SK-N-DZ (cell line): ENCODE measurements around the gene FHOD3.

Experiments used
- DNase-seq: peaks from one replicate; pipeline ENCODE4 v3.0.0-alpha.2; 2015; ENCODE audit warnings: low spot score

FHOD3 gene

GRCh38 chr18:36476433-36476832 is 178.9 kb downstream of the FHOD3 start:
- no peak for DNase-seq

GRCh38 chr18:36477776-36478175 is 180.3 kb downstream of the FHOD3 start:
- no peak for DNase-seq

- DNase-seq = no peak
Observed at GRCh38 chr18:36481201-36481657, 183.7 kb downstream of the FHOD3 start.

DNA sequence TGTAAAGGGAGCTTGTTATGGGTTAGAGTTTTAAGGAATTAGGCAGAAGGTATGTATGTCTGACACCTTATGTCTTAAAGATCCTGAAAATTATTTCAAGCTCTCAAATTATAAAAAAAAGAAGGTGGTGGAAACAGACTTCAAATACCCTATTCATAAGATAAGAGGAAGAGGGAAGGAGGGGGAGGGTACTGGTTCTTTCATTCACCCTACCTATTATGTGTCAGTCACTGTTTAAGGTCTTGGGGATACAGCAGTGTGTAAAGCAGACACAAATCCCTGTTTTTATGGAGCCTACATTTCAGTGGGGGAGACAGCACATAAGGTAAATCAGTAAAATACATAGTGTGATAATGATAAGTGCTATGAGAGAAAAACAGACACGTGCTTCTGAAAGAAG is 184.4 kb downstream of the FHOD3 start:
- DNase-seq = no peak

DNA sequence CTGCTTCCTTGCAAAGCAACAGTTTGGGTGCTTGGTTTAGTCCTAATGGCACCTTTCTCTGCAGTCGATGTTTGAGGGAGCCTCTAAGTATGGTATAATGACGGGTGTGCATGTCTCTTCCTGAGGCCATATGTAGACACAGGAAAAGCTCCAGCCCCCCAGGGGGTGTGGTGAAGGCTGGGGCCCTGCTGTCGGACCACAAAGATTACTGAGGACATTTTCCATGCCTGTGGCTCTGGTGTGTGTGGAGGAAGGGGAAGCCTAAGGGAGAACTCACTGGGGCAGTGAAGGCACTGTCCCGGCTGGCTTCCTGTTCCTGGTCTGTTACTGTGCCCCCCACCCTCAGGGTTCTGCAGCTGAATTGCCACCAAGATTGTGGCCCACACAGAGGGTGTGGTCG is 187.1 kb downstream of the FHOD3 start:
- DNase-seq = no peak

DNA sequence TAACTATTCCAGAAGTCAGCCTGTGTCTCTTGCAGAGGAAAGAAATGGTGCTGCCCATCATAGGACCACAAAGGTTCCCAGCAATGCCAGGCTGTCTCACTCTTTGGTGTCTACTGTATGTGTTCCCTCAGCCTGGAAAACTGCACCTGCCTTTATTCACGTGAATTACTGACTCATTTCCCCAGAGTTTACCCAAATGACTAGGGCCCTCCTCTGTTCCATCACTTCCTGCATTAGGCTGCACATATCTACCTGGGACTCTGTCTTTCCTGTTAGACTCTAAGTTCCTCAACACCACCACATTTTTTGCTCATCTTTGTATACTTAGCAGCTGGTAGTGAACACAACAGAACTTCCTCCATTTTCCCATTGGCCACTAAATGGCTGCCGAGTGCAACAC is 188.3 kb downstream of the FHOD3 start:
- DNase-seq = no peak

GRCh38 chr18:36488131-36488530 is 190.6 kb downstream of the FHOD3 start:
- no peak for DNase-seq

DNA sequence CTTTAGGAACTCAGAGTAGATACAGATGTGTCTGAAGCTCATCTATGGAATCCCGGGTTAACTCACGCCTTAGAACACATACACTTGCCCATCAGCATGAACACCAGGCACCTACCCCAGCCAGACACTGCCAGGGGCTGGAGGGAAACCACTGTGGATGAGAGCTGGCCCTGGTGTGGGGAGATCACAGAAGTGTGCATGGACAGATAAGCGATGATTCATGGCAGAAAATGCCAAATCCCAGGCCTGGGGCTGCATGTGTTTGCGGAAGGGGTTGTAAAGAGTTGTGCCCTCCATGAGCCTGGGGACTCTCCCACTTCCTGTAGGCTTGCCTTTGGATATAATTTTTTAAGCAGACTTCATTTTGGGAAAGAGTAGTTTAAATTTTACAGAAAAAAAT is 193.4 kb downstream of the FHOD3 start:
- no peak for DNase-seq

GRCh38 chr18:36492604-36493329 is 195.3 kb downstream of the FHOD3 start:
- no peak for DNase-seq

GRCh38 chr18:36493349-36494159 is 196.0 kb downstream of the FHOD3 start:
- no peak for DNase-seq

DNA sequence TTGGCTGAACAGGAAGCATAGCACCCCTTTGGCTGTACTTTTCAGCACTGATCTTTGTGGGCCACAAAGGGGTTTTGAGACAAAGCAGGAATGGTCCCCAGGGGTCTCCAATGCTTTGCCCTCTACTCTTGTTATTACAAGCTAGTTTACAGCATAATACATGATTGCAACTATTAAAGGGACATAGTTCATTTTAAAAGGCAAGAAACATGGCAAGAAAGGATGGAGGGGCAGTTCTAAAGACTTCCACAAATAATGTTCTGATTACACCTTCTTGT is 196.6 kb downstream of the FHOD3 start:
- DNase-seq = no peak

DNA sequence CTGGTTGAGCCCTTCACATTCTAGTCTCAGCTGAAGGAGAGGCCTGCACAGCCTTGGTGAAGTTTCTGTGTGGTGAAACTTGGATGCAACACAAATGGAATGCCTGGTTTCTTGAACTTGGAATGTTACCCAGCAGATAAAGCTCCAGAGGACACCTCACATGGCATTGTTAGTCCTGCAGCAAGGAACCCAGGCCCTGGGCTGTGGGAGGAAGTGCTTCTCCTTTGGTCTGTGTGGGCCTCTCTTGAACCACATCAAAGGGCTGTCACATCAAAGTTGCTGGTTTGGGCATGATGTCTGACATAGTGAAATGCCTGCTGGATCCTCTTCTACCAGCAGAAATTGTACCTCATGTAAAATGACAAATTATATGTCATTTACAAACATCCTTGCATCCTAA is 198.5 kb downstream of the FHOD3 start:
- no peak for DNase-seq

GRCh38 chr18:36499938-36500337 is 202.4 kb downstream of the FHOD3 start:
- no peak for DNase-seq

DNA sequence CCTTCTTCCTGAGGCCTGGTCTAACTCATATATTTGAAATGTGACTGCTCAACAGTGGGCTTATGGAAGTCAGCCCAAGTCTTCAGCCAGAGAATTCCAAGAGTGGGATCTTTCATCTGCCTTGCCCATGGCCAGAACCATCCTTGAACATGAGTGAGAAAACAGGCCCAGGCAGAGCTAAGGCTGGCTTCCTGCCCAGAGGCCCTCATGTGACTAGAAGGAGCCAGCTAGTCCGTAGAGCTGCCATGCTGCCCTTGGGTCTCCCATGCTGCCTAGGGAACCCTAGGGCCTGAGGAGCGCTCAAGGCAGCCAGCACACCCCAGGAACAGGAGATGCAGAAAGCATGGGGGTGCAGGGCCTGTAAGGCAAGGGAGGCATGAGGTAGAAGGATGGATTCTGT is 203.6 kb downstream of the FHOD3 start:
- DNase-seq = no peak

DNA sequence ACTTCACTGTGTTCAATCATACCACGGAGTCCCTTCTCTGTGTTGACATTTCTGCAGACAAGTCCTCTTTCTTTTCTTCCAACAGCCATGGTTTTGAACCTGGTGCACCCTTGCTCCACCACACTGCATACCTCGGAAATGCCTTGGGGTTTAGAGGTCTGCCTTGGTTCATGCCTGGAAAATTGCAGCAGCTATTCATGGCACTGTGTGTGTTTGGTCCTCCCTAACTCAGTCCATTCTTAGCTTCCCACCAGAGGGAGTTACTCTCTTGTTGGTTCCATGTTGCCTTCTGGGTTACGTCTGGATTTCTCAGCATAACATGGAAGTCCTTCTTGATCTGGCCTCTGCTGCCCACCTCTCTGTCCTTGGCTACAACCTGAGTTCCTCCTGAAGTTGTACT is 206.0 kb downstream of the FHOD3 start:
- DNase-seq = no peak

DNA sequence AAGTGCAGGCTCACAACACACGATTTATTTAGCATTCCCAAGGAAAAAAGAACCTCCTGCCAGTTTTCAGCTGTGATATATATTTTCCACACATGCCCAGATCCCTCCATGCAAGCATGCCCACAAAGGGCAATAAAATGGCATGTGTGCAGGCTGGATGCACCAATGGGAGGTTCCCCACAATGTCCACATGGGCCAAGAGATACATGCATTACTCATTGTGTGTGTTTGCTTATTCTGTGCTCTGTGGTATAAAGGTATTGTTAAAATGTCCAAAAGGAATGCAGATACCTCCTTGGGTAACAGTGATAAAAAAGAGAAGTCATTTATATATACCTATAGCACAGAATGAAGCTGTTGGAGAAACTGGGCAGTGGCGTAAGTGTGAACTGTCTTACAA is 207.4 kb downstream of the FHOD3 start:
- DNase-seq = no peak

GRCh38 chr18:36505665-36506064 is 208.2 kb downstream of the FHOD3 start:
- no peak for DNase-seq

GRCh38 chr18:36509646-36510197 is 212.2 kb downstream of the FHOD3 start:
- no peak for DNase-seq

- peak; percentile 88 for DNase-seq
Observed at GRCh38 chr18:36511791-36512352, 214.4 kb downstream of the FHOD3 start.

DNA sequence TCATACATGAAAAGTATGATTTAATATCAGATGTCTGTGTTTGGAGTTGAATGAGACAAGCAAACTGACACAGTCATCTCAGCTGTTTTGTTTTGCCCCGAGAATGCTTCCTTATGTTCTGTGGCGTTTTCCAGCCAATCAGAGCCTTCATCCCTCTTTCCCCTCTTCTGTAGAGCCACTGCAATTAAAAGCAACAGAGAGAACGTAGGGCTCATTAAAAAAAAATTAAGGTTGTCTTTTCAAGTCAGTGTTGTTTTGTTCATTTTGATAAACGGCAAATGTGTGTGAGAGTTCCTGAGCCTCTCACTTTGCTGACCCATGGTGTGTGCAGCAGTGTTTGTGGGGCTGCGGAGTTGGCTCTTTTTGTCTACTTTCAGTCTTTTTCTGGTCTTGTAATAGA is 216.0 kb downstream of the FHOD3 start:
- DNase-seq = no peak

- DNase-seq = no peak
Observed at GRCh38 chr18:36514778-36515177, 217.3 kb downstream of the FHOD3 start.

DNA sequence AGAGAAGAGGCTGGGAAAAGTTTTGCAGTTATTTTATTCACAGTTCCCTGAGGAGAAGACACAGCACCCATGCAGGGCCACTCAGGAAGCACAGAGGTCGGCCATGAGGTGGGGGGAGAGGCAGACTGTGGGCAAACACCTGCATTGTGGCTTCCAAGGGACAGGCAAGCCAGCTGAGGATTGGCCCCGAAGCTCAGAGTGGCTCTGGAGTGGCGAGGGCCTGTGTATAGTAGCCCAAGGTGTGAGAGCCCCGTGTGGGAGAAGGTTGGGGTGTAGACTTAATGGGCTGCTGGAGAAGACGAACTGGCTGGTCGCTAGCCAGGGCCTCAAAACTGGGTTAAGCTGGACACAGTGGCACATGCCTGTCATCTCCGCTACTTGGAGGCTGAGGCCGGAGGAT is 218.7 kb downstream of the FHOD3 start:
- DNase-seq = no peak

- DNase-seq = no peak
Observed at GRCh38 chr18:36516726-36517125, 219.2 kb downstream of the FHOD3 start.
